WTC11 (cell line): Measurements from ENCODE around the gene DHX29.

Experiments used
- SP1 ChIP-seq: sonication (generic); formaldehyde crosslinking; conservative IDR thresholded peaks from 2 replicates; pipeline ENCODE4 v1.8.1; 2022; ENCODE audit warnings: missing genetic modification reagents
- TF ChIP-seq, protein P1 (sequence below): fragments of 200-600 bp; IDR thresholded peaks from 2 replicates; pipeline ENCODE4 v1.8.0; 2022; ENCODE audit warnings: antibody characterized with exemption

DNA sequence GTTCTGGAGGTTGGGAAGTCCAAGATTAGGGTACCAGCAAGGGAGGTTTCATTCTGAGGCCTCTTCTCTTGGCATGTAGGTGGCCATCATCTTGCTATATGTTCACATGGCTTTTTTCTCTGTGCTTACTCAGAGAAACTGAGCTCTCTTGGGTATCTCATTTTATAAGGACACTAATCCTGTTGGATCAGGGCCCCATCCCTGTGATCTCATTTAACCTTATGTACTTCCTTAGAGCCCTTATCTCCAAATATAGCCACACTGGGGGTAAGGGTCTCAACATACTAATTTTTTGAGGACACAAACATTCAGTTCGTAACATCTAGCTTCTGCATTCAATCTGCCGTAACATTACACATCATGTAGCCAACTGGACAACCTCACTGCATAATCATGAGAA, 6.6 kb downstream of the DHX29 start:
- TF ChIP-seq, protein P1, sequence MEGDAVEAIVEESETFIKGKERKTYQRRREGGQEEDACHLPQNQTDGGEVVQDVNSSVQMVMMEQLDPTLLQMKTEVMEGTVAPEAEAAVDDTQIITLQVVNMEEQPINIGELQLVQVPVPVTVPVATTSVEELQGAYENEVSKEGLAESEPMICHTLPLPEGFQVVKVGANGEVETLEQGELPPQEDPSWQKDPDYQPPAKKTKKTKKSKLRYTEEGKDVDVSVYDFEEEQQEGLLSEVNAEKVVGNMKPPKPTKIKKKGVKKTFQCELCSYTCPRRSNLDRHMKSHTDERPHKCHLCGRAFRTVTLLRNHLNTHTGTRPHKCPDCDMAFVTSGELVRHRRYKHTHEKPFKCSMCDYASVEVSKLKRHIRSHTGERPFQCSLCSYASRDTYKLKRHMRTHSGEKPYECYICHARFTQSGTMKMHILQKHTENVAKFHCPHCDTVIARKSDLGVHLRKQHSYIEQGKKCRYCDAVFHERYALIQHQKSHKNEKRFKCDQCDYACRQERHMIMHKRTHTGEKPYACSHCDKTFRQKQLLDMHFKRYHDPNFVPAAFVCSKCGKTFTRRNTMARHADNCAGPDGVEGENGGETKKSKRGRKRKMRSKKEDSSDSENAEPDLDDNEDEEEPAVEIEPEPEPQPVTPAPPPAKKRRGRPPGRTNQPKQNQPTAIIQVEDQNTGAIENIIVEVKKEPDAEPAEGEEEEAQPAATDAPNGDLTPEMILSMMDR: no peak
- no peak for TF ChIP-seq SP1 (CRISPR knock-in tag)
